Measurements from ENCODE around the gene PTPRU. TPM values are rescaled to one million over a fixed set of nuclear protein-coding genes. Genes with fewer than 3 reads are reported as not detected.

The PTPRU gene
- total RNA-seq, 1 experiment from 2014 or later: 45.5 TPM

GRCh38 chr1:29372108-29372507 is 135.8 kb downstream of the PTPRU start:
- H2BK15ac ChIP-seq (ENCODE audit: low read depth, low read length): no peak overlapping the region
- H2BK120ac ChIP-seq (ENCODE audit: low read depth, low read length, poor library complexity, severe bottlenecking): no peak overlapping the region
- no peak for TF ChIP-seq CTCF (conservative IDR thresholded peaks at IDR 0.05)
- H3K4ac ChIP-seq (ENCODE audit: low read depth, low read length): no peak overlapping the region
- H3K4me3 Mint-ChIP-seq: no peak overlapping the region
- no peak overlapping the region for H2BK12ac ChIP-seq (ENCODE audit: insufficient read length, low read depth, low read length)
- no peaks in the 10 kb centered on the region for H3K27me3 ChIP-seq (ENCODE audit: insufficient read depth, low read length)
- H3K56ac ChIP-seq (ENCODE audit: insufficient read length, low read depth, low read length): no peak overlapping the region
- H3K27ac Mint-ChIP-seq: no peak overlapping the region
- no peaks in the 10 kb centered on the region for H3K4me1 ChIP-seq (ENCODE audit: insufficient read depth, low read length)
- no peaks in the 10 kb centered on the region for H3K9me3 ChIP-seq (ENCODE audit: control insufficient read depth, low read depth, low read length)
- no peaks in the 10 kb centered on the region for H3K79me2 ChIP-seq (ENCODE audit: insufficient read depth, low read length)
- no peak overlapping the region for H3K23ac ChIP-seq (ENCODE audit: insufficient read length, low read depth, low read length)
- peaks cover 0 to 9% of the 10 kb centered on the region in 2 experiments; a peak in 1 of 4 replicates for H3K4me1 Mint-ChIP-seq
- no peak overlapping the region for H2BK20ac ChIP-seq (ENCODE audit: low read depth, low read length, poor library complexity, severe bottlenecking)
- H3K18ac ChIP-seq (ENCODE audit: insufficient read length, low read depth, low read length): no peak overlapping the region
- peaks cover 0 to 17% (median 0%) of the 10 kb centered on the region in 3 experiments; a peak in 2 of 7 replicates for H3K36me3 Mint-ChIP-seq (ENCODE audit: insufficient read depth in 1 of 3, low read depth in 3 of 3)
- H3K4me2 ChIP-seq (ENCODE audit: insufficient read depth, insufficient read length, low read length): no peak overlapping the region
- peaks cover 19 to 20% of the 10 kb centered on the region in 2 experiments for H3K9me3 Mint-ChIP-seq
- H2BK5ac ChIP-seq (ENCODE audit: insufficient read length, low read length): no peak overlapping the region
- H2AK5ac ChIP-seq (ENCODE audit: insufficient read length, low read length): no peak overlapping the region
- H3K14ac ChIP-seq (ENCODE audit: insufficient read depth, low read length): no peak overlapping the region
- H3K23me2 ChIP-seq (ENCODE audit: insufficient read length, low read depth, low read length, poor library complexity, severe bottlenecking): no peaks in the 10 kb centered on the region
- no peak overlapping the region for H4K91ac ChIP-seq (ENCODE audit: insufficient read length, low read depth, low read length)
- H2AFZ ChIP-seq (ENCODE audit: low read length): no peak overlapping the region
- WGBS (ENCODE audit: extremely low coverage, insufficient read length, low lambda C conversion rate): no CpG with 5 or more reads among the region's 4 CpGs
- H3T11ph ChIP-seq (ENCODE audit: low read length): no peak overlapping the region
- H4K5ac ChIP-seq (ENCODE audit: insufficient read length, low read depth, low read length): no peak overlapping the region
- H3K9ac ChIP-seq (ENCODE audit: extremely low read depth, insufficient read length, low read length): no peak overlapping the region
- no peaks in the 10 kb centered on the region for H4K20me1 ChIP-seq (ENCODE audit: control insufficient read depth, insufficient read depth, insufficient read length)
- H3K27ac ChIP-seq (ENCODE audit: insufficient read length, low read depth, low read length): no peak overlapping the region
- H3K27me3 Mint-ChIP-seq (ENCODE audit: low read depth): peaks cover 17% of the 10 kb centered on the region
- no peak for DNase-seq
- no peak overlapping the region for H4K8ac ChIP-seq (replicated peaks; ENCODE audit: insufficient read length, low read depth, low read length)
- no peaks in the 10 kb centered on the region for H3K79me1 ChIP-seq (ENCODE audit: insufficient read depth, low read depth, low read length, poor library complexity, severe bottlenecking)

Other genes starting within 250 kb of the PTPRU start
- gene TMEM200B, start 112.6 kb upstream of the PTPRU start, total RNA-seq (2021): 12.6 and 12.9 TPM in 2 replicates
- gene SRSF4, start 54.6 kb upstream of the PTPRU start, total RNA-seq (2021): 89.8 and 90.6 TPM in 2 replicates
- 25.8 and 30.9 TPM in 2 replicates for gene MECR, start 5.6 kb upstream of the PTPRU start, total RNA-seq (2021)

Measured in H9 (cell line).